ENCODE data around the gene ERI2.
"Not testable (repeated sequence)": the region's sequence is repeated elsewhere in the genome, so short reads cannot be mapped to it uniquely, and the experiment has no call there.

ERI2 gene

GRCh38 chr16:20774703-20775362 is 31.4 kb downstream of the ERI2 start:
- H3K4me1 ChIP-seq (ENCODE audit: control insufficient read depth, insufficient read depth, low read length) = no peaks in the 10 kb centered on the region
- no peaks in the 10 kb centered on the region for H3K9me3 ChIP-seq (ENCODE audit: control insufficient read depth, low read length)
- H3K27me3 ChIP-seq (ENCODE audit: control insufficient read depth, insufficient read depth, low read length) = no peaks in the 10 kb centered on the region
- no peak overlapping the region for H3K9ac ChIP-seq (ENCODE audit: low read length)
- no peaks in the 10 kb centered on the region for H3K36me3 ChIP-seq (ENCODE audit: control insufficient read depth, insufficient read depth, low read length)
- no peak overlapping the region for H3K4me3 ChIP-seq (ENCODE audit: low read length)

DNA sequence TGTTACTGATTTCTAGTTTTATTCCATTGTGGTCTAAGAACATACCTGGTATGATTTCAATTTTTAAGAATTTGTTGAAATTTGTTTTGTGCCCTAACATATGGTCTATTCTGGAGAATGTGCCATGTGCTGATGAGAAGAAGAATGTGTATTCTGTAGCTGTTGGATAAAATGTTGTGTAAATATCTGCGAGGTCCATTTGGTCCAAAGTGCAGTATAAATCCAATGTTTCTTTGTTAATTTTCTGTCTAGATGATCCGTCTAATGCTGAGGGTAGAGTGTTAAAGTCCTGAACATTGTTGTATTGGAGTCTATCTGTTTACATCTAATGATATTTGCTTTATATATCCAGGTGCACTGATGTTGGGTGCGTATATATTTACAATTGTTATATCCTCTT is 32.6 kb downstream of the ERI2 start:
- Histone ChIP-seq H3K27me3 (ENCODE audit: control insufficient read depth, insufficient read depth, low read length) (no peaks in the 10 kb centered on the region), H3K9ac (ENCODE audit: low read length) (no peak overlapping the region), H3K9me3 (ENCODE audit: control insufficient read depth, low read length) (no peaks in the 10 kb centered on the region), H3K4me1 (ENCODE audit: control insufficient read depth, insufficient read depth, low read length) (no peaks in the 10 kb centered on the region), H3K4me3 (ENCODE audit: low read length) (no peak overlapping the region), H3K36me3 (ENCODE audit: control insufficient read depth, insufficient read depth, low read length) (no peaks in the 10 kb centered on the region)

DNA sequence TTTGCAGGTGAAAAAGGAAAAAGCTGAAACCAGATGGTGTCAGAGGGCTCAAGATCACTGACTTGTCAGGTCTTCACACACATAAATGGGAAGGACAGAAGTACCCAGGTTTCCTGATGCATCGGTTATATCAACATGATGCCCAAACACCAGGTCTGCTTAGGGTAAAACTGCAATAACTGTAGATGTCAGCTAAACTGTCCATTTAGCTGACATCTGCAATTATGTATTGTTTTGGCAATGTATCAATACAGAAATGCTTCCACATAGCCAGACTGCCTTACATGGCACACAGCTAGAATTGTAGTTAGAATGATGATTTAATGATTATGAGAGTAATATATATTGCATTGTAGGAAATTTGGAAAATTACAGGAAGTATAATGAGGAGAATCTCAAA is 37.5 kb downstream of the ERI2 start:
- Histone ChIP-seq H3K27me3 (ENCODE audit: control insufficient read depth, insufficient read depth, low read length) (no peaks in the 10 kb centered on the region), H3K9ac (ENCODE audit: low read length) (no peak overlapping the region), H3K4me1 (ENCODE audit: control insufficient read depth, insufficient read depth, low read length) (no peaks in the 10 kb centered on the region), H3K36me3 (ENCODE audit: control insufficient read depth, insufficient read depth, low read length) (no peaks in the 10 kb centered on the region), H3K4me3 (ENCODE audit: low read length) (no peak overlapping the region), H3K9me3 (ENCODE audit: control insufficient read depth, low read length) (no peaks in the 10 kb centered on the region)

DNA sequence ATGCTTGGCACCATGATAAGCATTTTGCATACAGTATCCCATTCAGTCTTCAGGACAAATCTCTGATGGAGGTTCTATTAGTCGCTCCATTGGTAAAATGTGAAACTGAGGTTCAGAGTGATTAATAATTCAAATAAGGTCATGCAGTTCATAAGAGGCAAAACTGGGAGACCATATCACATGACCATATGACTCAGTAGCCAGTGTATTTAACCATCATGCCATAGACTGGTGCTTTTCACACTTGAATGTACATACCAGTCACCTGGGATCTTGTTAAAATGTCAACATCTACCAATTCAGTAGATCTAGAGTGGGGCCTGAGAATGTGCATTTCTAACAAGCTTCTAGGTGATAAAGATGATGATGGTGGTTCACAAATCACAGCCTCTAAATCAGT is 38.2 kb downstream of the ERI2 start:
- H3K4me1 ChIP-seq (ENCODE audit: control insufficient read depth, insufficient read depth, low read length) = no peaks in the 10 kb centered on the region
- H3K9me3 ChIP-seq (ENCODE audit: control insufficient read depth, low read length) = no peaks in the 10 kb centered on the region
- H3K9ac ChIP-seq (ENCODE audit: low read length) = no peak overlapping the region
- no peaks in the 10 kb centered on the region for H3K36me3 ChIP-seq (ENCODE audit: control insufficient read depth, insufficient read depth, low read length)
- no peak overlapping the region for H3K4me3 ChIP-seq (ENCODE audit: low read length)
- no peaks in the 10 kb centered on the region for H3K27me3 ChIP-seq (ENCODE audit: control insufficient read depth, insufficient read depth, low read length)

DNA sequence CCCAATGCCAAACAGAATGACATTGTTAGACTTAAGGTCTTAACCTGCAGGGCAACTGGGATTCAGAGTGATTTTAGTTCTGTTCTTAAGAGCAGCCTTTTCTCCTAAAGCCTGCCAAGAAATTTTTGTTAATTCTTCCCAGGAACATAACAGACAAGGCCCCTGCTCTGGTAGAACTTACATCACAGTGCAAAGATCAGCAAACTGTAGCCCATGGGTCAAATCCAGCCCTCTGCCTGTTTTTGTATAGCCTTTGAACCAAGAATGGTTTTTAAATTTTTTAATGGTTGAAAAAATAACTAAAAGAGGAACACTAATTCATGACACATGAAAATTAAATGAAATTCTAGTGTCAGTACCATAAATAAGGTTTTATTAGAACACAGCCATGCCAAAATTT is 38.7 kb downstream of the ERI2 start:
- Histone ChIP-seq H3K36me3 (ENCODE audit: control insufficient read depth, insufficient read depth, low read length) (no peaks in the 10 kb centered on the region), H3K9me3 (ENCODE audit: control insufficient read depth, low read length) (no peaks in the 10 kb centered on the region), H3K9ac (ENCODE audit: low read length) (no peak overlapping the region), H3K27me3 (ENCODE audit: control insufficient read depth, insufficient read depth, low read length) (no peaks in the 10 kb centered on the region), H3K4me1 (ENCODE audit: control insufficient read depth, insufficient read depth, low read length) (no peaks in the 10 kb centered on the region), H3K4me3 (ENCODE audit: low read length) (no peak overlapping the region)

GRCh38 chr16:20766294-20766693 is 40.0 kb downstream of the ERI2 start:
- Histone ChIP-seq H3K4me1 (ENCODE audit: control insufficient read depth, insufficient read depth, low read length) (no peaks in the 10 kb centered on the region), H3K36me3 (ENCODE audit: control insufficient read depth, insufficient read depth, low read length) (no peaks in the 10 kb centered on the region), H3K27me3 (ENCODE audit: control insufficient read depth, insufficient read depth, low read length) (no peaks in the 10 kb centered on the region), H3K9ac (ENCODE audit: low read length) (no peak overlapping the region), H3K9me3 (ENCODE audit: control insufficient read depth, low read length) (no peaks in the 10 kb centered on the region), H3K4me3 (ENCODE audit: low read length) (no peak overlapping the region)

- H3K4me3 ChIP-seq (ENCODE audit: low read length) = no peak overlapping the region
- no peaks in the 10 kb centered on the region for H3K36me3 ChIP-seq (ENCODE audit: control insufficient read depth, insufficient read depth, low read length)
- no peaks in the 10 kb centered on the region for H3K27me3 ChIP-seq (ENCODE audit: control insufficient read depth, insufficient read depth, low read length)
- H3K4me1 ChIP-seq (ENCODE audit: control insufficient read depth, insufficient read depth, low read length) = no peaks in the 10 kb centered on the region
- H3K9ac ChIP-seq (ENCODE audit: low read length) = no peak overlapping the region
- no peaks in the 10 kb centered on the region for H3K9me3 ChIP-seq (ENCODE audit: control insufficient read depth, low read length)
Observed at GRCh38 chr16:20765732-20766131, 40.5 kb downstream of the ERI2 start.

- not testable (repeated sequence) for H3K27me3 ChIP-seq (ENCODE audit: control insufficient read depth, insufficient read depth, low read length); H3K4me1 ChIP-seq (ENCODE audit: control insufficient read depth, insufficient read depth, low read length); H3K9ac ChIP-seq (ENCODE audit: low read length); H3K9me3 ChIP-seq (ENCODE audit: control insufficient read depth, low read length); H3K36me3 ChIP-seq (ENCODE audit: control insufficient read depth, insufficient read depth, low read length); H3K4me3 ChIP-seq (ENCODE audit: low read length)
Observed at GRCh38 chr16:20764448-20764847, 41.8 kb downstream of the ERI2 start.

- Histone ChIP-seq H3K4me1 (ENCODE audit: control insufficient read depth, insufficient read depth, low read length) (no peaks in the 10 kb centered on the region), H3K27me3 (ENCODE audit: control insufficient read depth, insufficient read depth, low read length) (no peaks in the 10 kb centered on the region), H3K9me3 (ENCODE audit: control insufficient read depth, low read length) (no peaks in the 10 kb centered on the region), H3K36me3 (ENCODE audit: control insufficient read depth, insufficient read depth, low read length) (no peaks in the 10 kb centered on the region), H3K4me3 (ENCODE audit: low read length) (peak within 1 kb of the TSS; percentile 0), H3K9ac (ENCODE audit: low read length) (peak within 1 kb of the TSS; percentile 38)
Observed at GRCh38 chr16:20763461-20764232, 42.6 kb downstream of the ERI2 start, which contains the start of gene ACSM3. ACSM3 (plus strand) TSS chr16:20764014; CDS start chr16:20770035, 6,021 bp downstream.

GRCh38 chr16:20762404-20763123 is 43.7 kb downstream of the ERI2 start:
- H3K9ac ChIP-seq (ENCODE audit: low read length) = no peak overlapping the region
- no peaks in the 10 kb centered on the region for H3K36me3 ChIP-seq (ENCODE audit: control insufficient read depth, insufficient read depth, low read length)
- H3K4me1 ChIP-seq (ENCODE audit: control insufficient read depth, insufficient read depth, low read length) = no peaks in the 10 kb centered on the region
- no peaks in the 10 kb centered on the region for H3K27me3 ChIP-seq (ENCODE audit: control insufficient read depth, insufficient read depth, low read length)
- H3K4me3 ChIP-seq (ENCODE audit: low read length) = no peak overlapping the region
- H3K9me3 ChIP-seq (ENCODE audit: control insufficient read depth, low read length) = no peaks in the 10 kb centered on the region

GRCh38 chr16:20761175-20761574 is 45.1 kb downstream of the ERI2 start:
- Histone ChIP-seq H3K4me3 (ENCODE audit: low read length) (no peak overlapping the region), H3K9ac (ENCODE audit: low read length) (no peak overlapping the region), H3K27me3 (ENCODE audit: control insufficient read depth, insufficient read depth, low read length) (no peaks in the 10 kb centered on the region), H3K36me3 (ENCODE audit: control insufficient read depth, insufficient read depth, low read length) (no peaks in the 10 kb centered on the region), H3K4me1 (ENCODE audit: control insufficient read depth, insufficient read depth, low read length) (no peaks in the 10 kb centered on the region), H3K9me3 (ENCODE audit: control insufficient read depth, low read length) (no peaks in the 10 kb centered on the region)

DNA sequence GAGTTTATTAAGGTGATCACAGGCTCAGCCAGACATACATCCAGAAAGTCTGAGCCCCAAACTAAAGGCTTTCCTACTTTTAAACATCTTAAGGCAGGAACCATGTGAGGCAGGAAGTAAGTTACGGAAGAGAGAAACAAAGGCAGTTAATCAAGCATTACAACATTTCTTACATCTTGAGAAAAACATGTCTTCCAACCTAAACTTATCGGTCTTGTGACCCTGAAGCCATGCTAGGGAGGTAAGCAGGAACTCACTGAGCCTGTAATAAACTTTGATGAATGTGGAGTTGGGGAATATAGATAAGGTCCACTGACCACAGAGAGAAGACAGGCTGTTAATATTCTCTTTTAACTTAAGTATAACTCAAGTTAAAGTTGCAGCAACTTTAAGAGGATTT is 45.9 kb downstream of the ERI2 start:
- H3K9me3 ChIP-seq (ENCODE audit: control insufficient read depth, low read length) = no peaks in the 10 kb centered on the region
- no peaks in the 10 kb centered on the region for H3K36me3 ChIP-seq (ENCODE audit: control insufficient read depth, insufficient read depth, low read length)
- no peaks in the 10 kb centered on the region for H3K4me1 ChIP-seq (ENCODE audit: control insufficient read depth, insufficient read depth, low read length)
- no peaks in the 10 kb centered on the region for H3K27me3 ChIP-seq (ENCODE audit: control insufficient read depth, insufficient read depth, low read length)
- H3K9ac ChIP-seq (ENCODE audit: low read length) = no peak overlapping the region
- no peak overlapping the region for H3K4me3 ChIP-seq (ENCODE audit: low read length)
